ENCODE results near the gene ELMO1. TPM values are rescaled to one million over a fixed set of nuclear protein-coding genes. Genes with fewer than 3 reads are reported as not detected.

Gene ELMO1
- total RNA-seq, 1 experiment from 2014 or later: 1.1 TPM

DNA sequence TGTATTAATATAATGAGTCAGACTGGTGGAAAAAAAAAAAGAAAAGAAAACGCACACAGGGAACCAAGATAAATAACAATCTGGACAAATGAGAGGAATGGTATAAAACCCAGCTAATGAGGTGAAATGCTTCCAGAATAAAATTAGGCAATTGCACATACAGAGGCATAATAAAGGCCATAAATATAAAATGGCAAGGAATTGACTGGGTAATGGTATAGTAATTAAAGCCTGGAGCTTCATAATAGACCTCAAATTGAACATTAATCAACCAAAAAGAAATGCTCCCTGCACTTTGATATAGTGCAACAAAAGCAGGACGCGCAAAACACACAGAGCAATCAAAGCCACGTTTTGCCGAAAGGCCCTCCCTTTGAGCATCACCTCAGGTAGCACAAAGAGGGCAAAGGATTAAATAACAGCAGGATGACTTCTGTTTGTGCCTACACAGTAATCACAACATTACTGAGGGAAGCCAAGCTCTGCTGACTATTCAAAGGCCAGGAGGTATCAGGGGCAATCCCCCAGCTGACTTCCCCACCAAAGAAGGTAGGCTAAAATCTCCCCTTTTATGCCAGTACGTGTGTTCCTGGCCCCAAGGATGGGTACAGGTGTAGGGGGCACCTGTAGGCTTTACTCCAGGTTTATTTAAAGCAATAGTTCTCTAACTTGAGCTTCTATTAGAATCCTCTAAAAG, 343.7 kb downstream of the ELMO1 start:
- Histone ChIP-seq H3K9me3 (ENCODE audit: control insufficient read depth in 1 of 2, insufficient read depth in 1 of 2, low read depth in 1 of 2, low read length in 2 of 2) (no peaks in the 10 kb centered on the region), H3K4me2 (ENCODE audit: low read length) (no peak overlapping the region), H3K4me1 (ENCODE audit: control insufficient read depth in 1 of 2, insufficient read depth in 2 of 2, low read length in 2 of 2) (peaks cover 0 to 5% of the 10 kb centered on the region in 2 experiments; a peak in 1 of 4 replicates), H3K4me3 (replicated peaks in 1 of 2; ENCODE audit: low read depth in 1 of 2, low read length in 2 of 2) (no peak overlapping the region), H3K27ac (ENCODE audit: low read depth, low read length) (no peak overlapping the region), H3K27me3 (ENCODE audit: insufficient read depth, low read length) (no peaks in the 10 kb centered on the region), H2AFZ (ENCODE audit: low read depth, low read length, poor library complexity, severe bottlenecking) (no peak overlapping the region), H3K9me2 (ENCODE audit: insufficient read depth) (no peaks in the 10 kb centered on the region), H3K79me2 (ENCODE audit: insufficient read depth, low read length) (no peaks in the 10 kb centered on the region), H3K36me3 (ENCODE audit: control insufficient read depth in 1 of 2, insufficient read depth in 2 of 2, low read length in 2 of 2) (no peaks in the 10 kb centered on the region), H3K9ac (ENCODE audit: low read length) (no peak overlapping the region), H4K20me1 (ENCODE audit: insufficient read depth) (no peaks in the 10 kb centered on the region)
- CTCF ChIA-PET: no interaction called here
- no peak for DNase-seq (ENCODE audit: low read depth, low spot score)
- no peak for ATAC-seq
- POLR2A ChIA-PET: no interaction called here
- BruUV-seq (replicated peaks): no TSS peak
- no peak for TF ChIP-seq POLR2A (IDR thresholded peaks at IDR 0.05; ENCODE audit: borderline replicate concordance, extremely low read depth, insufficient read depth, insufficient read length)
- TF ChIP-seq, protein P1, sequence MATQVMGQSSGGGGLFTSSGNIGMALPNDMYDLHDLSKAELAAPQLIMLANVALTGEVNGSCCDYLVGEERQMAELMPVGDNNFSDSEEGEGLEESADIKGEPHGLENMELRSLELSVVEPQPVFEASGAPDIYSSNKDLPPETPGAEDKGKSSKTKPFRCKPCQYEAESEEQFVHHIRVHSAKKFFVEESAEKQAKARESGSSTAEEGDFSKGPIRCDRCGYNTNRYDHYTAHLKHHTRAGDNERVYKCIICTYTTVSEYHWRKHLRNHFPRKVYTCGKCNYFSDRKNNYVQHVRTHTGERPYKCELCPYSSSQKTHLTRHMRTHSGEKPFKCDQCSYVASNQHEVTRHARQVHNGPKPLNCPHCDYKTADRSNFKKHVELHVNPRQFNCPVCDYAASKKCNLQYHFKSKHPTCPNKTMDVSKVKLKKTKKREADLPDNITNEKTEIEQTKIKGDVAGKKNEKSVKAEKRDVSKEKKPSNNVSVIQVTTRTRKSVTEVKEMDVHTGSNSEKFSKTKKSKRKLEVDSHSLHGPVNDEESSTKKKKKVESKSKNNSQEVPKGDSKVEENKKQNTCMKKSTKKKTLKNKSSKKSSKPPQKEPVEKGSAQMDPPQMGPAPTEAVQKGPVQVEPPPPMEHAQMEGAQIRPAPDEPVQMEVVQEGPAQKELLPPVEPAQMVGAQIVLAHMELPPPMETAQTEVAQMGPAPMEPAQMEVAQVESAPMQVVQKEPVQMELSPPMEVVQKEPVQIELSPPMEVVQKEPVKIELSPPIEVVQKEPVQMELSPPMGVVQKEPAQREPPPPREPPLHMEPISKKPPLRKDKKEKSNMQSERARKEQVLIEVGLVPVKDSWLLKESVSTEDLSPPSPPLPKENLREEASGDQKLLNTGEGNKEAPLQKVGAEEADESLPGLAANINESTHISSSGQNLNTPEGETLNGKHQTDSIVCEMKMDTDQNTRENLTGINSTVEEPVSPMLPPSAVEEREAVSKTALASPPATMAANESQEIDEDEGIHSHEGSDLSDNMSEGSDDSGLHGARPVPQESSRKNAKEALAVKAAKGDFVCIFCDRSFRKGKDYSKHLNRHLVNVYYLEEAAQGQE (IDR thresholded peaks at IDR 0.05; ENCODE audit: low read depth): no peak
- no peak for TF ChIP-seq EGR1 (IDR thresholded peaks at IDR 0.05; ENCODE audit: low read depth)
- no peak for TF ChIP-seq SP1 (IDR thresholded peaks at IDR 0.05; ENCODE audit: low read depth)
- TF ChIP-seq RAD21 (IDR thresholded peaks at IDR 0.05; ENCODE audit: low read depth): no peak
- no peak for TF ChIP-seq EZH2 (IDR thresholded peaks at IDR 0.05)
- TF ChIP-seq, protein P2, sequence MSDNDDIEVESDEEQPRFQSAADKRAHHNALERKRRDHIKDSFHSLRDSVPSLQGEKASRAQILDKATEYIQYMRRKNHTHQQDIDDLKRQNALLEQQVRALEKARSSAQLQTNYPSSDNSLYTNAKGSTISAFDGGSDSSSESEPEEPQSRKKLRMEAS (IDR thresholded peaks at IDR 0.05): no peak
- no peak for TF ChIP-seq FOSL1 (IDR thresholded peaks at IDR 0.05; ENCODE audit: low read depth)
- TF ChIP-seq, protein P3, sequence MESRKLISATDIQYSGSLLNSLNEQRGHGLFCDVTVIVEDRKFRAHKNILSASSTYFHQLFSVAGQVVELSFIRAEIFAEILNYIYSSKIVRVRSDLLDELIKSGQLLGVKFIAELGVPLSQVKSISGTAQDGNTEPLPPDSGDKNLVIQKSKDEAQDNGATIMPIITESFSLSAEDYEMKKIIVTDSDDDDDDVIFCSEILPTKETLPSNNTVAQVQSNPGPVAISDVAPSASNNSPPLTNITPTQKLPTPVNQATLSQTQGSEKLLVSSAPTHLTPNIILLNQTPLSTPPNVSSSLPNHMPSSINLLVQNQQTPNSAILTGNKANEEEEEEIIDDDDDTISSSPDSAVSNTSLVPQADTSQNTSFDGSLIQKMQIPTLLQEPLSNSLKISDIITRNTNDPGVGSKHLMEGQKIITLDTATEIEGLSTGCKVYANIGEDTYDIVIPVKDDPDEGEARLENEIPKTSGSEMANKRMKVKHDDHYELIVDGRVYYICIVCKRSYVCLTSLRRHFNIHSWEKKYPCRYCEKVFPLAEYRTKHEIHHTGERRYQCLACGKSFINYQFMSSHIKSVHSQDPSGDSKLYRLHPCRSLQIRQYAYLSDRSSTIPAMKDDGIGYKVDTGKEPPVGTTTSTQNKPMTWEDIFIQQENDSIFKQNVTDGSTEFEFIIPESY (IDR thresholded peaks at IDR 0.05; ENCODE audit: extremely low read depth, insufficient replicate concordance, low read length): no peak
- no peak for TF ChIP-seq EZH2phosphoT487 (IDR thresholded peaks at IDR 0.05; ENCODE audit: borderline replicate concordance)
- no peak for TF ChIP-seq JUND (IDR thresholded peaks at IDR 0.05)
- TF ChIP-seq SRF (IDR thresholded peaks at IDR 0.05; ENCODE audit: low read depth): no peak
- TF ChIP-seq ZFX (IDR thresholded peaks at IDR 0.05): no peak
- intact Hi-C loops (cut with micrococcal nuclease): no loop called here
- RAD21 ChIA-PET (ENCODE audit: low non-redundant PET in 1 of 2, low total read pairs in 2 of 2, uncharacterized antibody in 2 of 2, unreplicated experiment in 2 of 2): no interaction called here
